Occipital lobe (tissue), 2 donors: Measurements from ENCODE around the gene SCTR. TPM values are rescaled to one million over a fixed set of nuclear protein-coding genes. Genes with fewer than 3 reads are reported as not detected.

Experiments
- DNase-seq: peaks from one replicate; lab custom pipeline; 2025; lab: John Stamatoyannopoulos, UW
- total RNA-seq: library from RNA; depleted of rRNA; stranded (reverse); fragments of >200 nt; gene quantifications from one replicate; pipeline ENCODE4 v1.2.3, GENCODE V29; 2014

SCTR gene
- total RNA-seq, 1 donor from 2014 or later = 0.62 TPM

- DNase-seq = no peak
Measured at GRCh38 chr2:119431155-119431975, 92.9 kb downstream of the SCTR start, which contains the start of gene TMEM37. TSS of gene TMEM37 (plus strand) at chr2:119431854. CDS start at chr2:119431904, 50 bp downstream.

- DNase-seq = no peak
Measured at GRCh38 chr2:119430023-119430498, 94.2 kb downstream of the SCTR start.

- DNase-seq = no peak
Measured at GRCh38 chr2:119429225-119429981, 94.9 kb downstream of the SCTR start.

GRCh38 chr2:119428488-119429224 is 95.6 kb downstream of the SCTR start:
- no peak for DNase-seq

- no peak for DNase-seq
Measured at GRCh38 chr2:119427756-119428155, 96.5 kb downstream of the SCTR start.

- no peak for DNase-seq
Measured at GRCh38 chr2:119426801-119427395, 97.4 kb downstream of the SCTR start.

- DNase-seq = no peak
Measured at GRCh38 chr2:119426396-119426675, 97.9 kb downstream of the SCTR start.

- DNase-seq = no peak
Measured at GRCh38 chr2:119425620-119426395, 98.5 kb downstream of the SCTR start.

- no peak for DNase-seq
Measured at GRCh38 chr2:119425119-119425405, 99.2 kb downstream of the SCTR start.

- DNase-seq = no peak
Measured at GRCh38 chr2:119424284-119425118, 99.8 kb downstream of the SCTR start.

- DNase-seq = no peak
Measured at GRCh38 chr2:119423811-119424210, 100.5 kb downstream of the SCTR start.

- no peak for DNase-seq
Measured at GRCh38 chr2:119423108-119423444, 101.2 kb downstream of the SCTR start.

GRCh38 chr2:119422360-119423107 is 101.7 kb downstream of the SCTR start:
- no peak for DNase-seq

- DNase-seq = no peak
Measured at GRCh38 chr2:119421741-119422140, 102.5 kb downstream of the SCTR start.

- no peak for DNase-seq
Measured at GRCh38 chr2:119421304-119421703, 103.0 kb downstream of the SCTR start.

GRCh38 chr2:119419803-119420508 is 104.3 kb downstream of the SCTR start:
- no peak for DNase-seq

- no peak for DNase-seq
Measured at GRCh38 chr2:119419065-119419464, 105.2 kb downstream of the SCTR start.

GRCh38 chr2:119417908-119418307 is 106.4 kb downstream of the SCTR start:
- DNase-seq = no peak
